ENCODE data around the gene NME7. TPM values are rescaled to one million over a fixed set of nuclear protein-coding genes. Genes with fewer than 3 reads are reported as not detected.

NME7 gene
- total RNA-seq, 1 donor from 2014 or later = 14.5 TPM

- intact Hi-C loops (cut with micrococcal nuclease) = no loop called here
- no peak overlapping the region for H3K4me3 Mint-ChIP-seq
Observed at GRCh38 chr1:169325117-169325516, 42.5 kb downstream of the NME7 start.

GRCh38 chr1:169322138-169322537 lies 45.5 kb downstream of the NME7 start:
- TF ChIP-seq CTCF (IDR thresholded peaks at IDR 0.05) = no peak
- Mint-ChIP-seq H3K4me1 (peaks cover 12% of the 10 kb centered on the region), H3K27me3 (no peaks in the 10 kb centered on the region), H3K27ac (no peak overlapping the region), H3K36me3 (ENCODE audit: low read depth) (peaks cover 7% of the 10 kb centered on the region), H3K4me3 (no peak overlapping the region), H3K9me3 (no peaks in the 10 kb centered on the region)
- ATAC-seq (ENCODE audit: low read depth) (no peak), DNase-seq (no peak)
- CTCF ChIA-PET = no interaction called here
- POLR2A ChIA-PET = no interaction called here
- intact Hi-C loops (cut with micrococcal nuclease) = no loop called here

More at GRCh38 chr1:169325117-169325516, 42.5 kb downstream of the NME7 start:
- Mint-ChIP-seq H3K9me3 (peaks cover 10% of the 10 kb centered on the region), H3K4me1 (peaks cover 17% of the 10 kb centered on the region), H3K27ac (no peak overlapping the region), H3K36me3 (ENCODE audit: low read depth) (peaks cover 18% of the 10 kb centered on the region), H3K27me3 (no peaks in the 10 kb centered on the region)
- CTCF ChIA-PET = no interaction called here
- no peak for DNase-seq
- ATAC-seq (ENCODE audit: low read depth) = no peak
- TF ChIP-seq CTCF (IDR thresholded peaks at IDR 0.05) = no peak
- POLR2A ChIA-PET = no interaction called here

- CTCF ChIA-PET = no interaction called here
- no peak overlapping the region for H3K4me3 Mint-ChIP-seq
- peaks cover 6% of the 10 kb centered on the region for H3K4me1 Mint-ChIP-seq
- H3K27ac Mint-ChIP-seq = no peak overlapping the region
- no peaks in the 10 kb centered on the region for H3K9me3 Mint-ChIP-seq
- no peak for DNase-seq
- TF ChIP-seq CTCF (IDR thresholded peaks at IDR 0.05) = no peak
- ATAC-seq (ENCODE audit: low read depth) = no peak
- peaks cover 7% of the 10 kb centered on the region for H3K36me3 Mint-ChIP-seq (ENCODE audit: low read depth)
- H3K27me3 Mint-ChIP-seq = no peaks in the 10 kb centered on the region
- POLR2A ChIA-PET = no interaction called here
- intact Hi-C loops (cut with micrococcal nuclease) = no loop called here
Observed at GRCh38 chr1:169321539-169321938, 46.1 kb downstream of the NME7 start.

GRCh38 chr1:169318536-169319244 lies 48.9 kb downstream of the NME7 start:
- H3K4me3 Mint-ChIP-seq = no peak overlapping the region
- intact Hi-C loops (cut with micrococcal nuclease) = no loop called here
- DNase-seq (no peak), ATAC-seq (ENCODE audit: low read depth) (no peak)
- H3K27ac Mint-ChIP-seq = no peak overlapping the region
- TF ChIP-seq CTCF (IDR thresholded peaks at IDR 0.05) = no peak
- ChIA-PET CTCF (no interaction called here), POLR2A (no interaction called here)
- H3K9me3 Mint-ChIP-seq = no peaks in the 10 kb centered on the region
- peaks cover 5% of the 10 kb centered on the region for H3K36me3 Mint-ChIP-seq (ENCODE audit: low read depth)
- no peaks in the 10 kb centered on the region for H3K4me1 Mint-ChIP-seq
- H3K27me3 Mint-ChIP-seq = no peaks in the 10 kb centered on the region

- Mint-ChIP-seq H3K27me3 (no peaks in the 10 kb centered on the region), H3K27ac (no peak overlapping the region), H3K4me1 (no peaks in the 10 kb centered on the region), H3K4me3 (no peak overlapping the region), H3K36me3 (ENCODE audit: low read depth) (no peaks in the 10 kb centered on the region), H3K9me3 (no peaks in the 10 kb centered on the region)
- no peak for TF ChIP-seq CTCF (IDR thresholded peaks at IDR 0.05)
- CTCF ChIA-PET = no interaction called here
- intact Hi-C loops (cut with micrococcal nuclease) = no loop called here
- POLR2A ChIA-PET = no interaction called here
- DNase-seq = no peak
- ATAC-seq (ENCODE audit: low read depth) = no peak
Observed at GRCh38 chr1:169316556-169316955, 51.0 kb downstream of the NME7 start.

Data from activated B cell treated with CpG ODN at 0.5 μM for 24 hours (primary cell).